GM21526 (cell line): Measurements from ENCODE around the gene NOX3.

ENCODE experiments used
- ATAC-seq: cut with Tn5 transposase; IDR thresholded peaks from one replicate; pipeline ENCODE4 v1.9.1; 2021; ENCODE audit warnings: moderate library complexity; ENCODE audit not compliant: unreplicated experiment, low FRiP score

Gene NOX3

GRCh38 chr6:155436981-155437749 lies 18.5 kb downstream of the NOX3 start:
- no peak for ATAC-seq

DNA sequence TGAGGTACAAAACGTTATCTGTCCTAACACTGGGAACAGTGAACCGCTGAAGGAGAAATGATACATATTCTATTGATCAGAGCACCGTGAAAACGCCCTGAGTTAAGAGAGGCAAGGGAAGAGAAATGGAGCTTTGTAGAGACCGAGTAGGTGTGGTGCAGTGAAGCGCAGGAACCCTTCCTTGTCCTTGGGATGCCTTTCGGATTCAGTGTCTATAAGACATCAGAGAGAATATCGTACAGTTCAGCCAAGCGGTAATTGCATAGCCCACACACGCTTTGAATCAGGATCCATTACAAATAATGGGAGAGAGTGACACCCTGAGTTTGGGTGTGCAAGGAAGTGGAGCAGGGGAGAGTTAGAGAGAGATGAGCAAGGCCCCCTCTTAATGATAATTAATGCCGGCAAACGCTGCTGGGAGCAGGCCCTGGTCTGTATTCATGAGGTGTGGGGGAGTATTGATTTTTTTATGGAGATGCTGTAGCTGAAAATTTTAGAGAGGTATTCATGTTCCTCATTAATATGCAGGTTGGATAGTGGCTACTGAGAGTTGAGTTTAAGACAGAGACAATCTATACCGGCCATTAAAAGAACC lies 20.7 kb downstream of the NOX3 start:
- ATAC-seq, result no peak

GRCh38 chr6:155434096-155434495 lies 21.5 kb downstream of the NOX3 start:
- ATAC-seq, result no peak

- no peak for ATAC-seq
Observed at GRCh38 chr6:155432293-155432692, 23.3 kb downstream of the NOX3 start.

DNA sequence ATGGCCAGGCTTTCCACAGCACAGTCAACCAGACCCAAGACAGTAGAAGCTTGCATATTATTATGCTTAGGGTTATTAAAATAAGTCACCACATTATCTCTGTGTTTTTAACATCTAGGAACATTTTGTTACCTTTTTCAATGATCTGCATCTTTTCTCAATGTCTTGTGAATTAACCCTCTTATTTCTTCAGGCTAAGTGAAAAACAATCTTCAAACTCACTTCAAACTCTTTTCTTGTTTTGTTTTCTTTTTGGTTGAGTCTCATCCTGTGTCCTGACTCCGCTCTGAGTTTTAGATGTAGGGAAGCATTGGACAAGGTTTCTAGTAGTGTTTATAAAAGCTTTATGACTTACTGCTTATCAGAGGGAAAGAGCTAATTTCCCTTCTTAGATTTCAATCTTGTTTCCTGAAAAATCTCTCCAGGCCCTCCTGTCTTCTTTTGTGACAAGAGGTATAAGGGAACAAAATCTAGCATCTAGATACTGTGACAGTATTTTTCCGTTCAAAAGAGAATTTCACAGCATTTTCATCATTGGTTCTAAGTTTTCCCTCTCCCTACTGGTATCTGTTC lies 26.2 kb downstream of the NOX3 start:
- no peak for ATAC-seq

- no peak for ATAC-seq
Observed at GRCh38 chr6:155426408-155426945, 29.2 kb downstream of the NOX3 start.

GRCh38 chr6:155424181-155424580 lies 31.5 kb downstream of the NOX3 start:
- ATAC-seq, result no peak

DNA sequence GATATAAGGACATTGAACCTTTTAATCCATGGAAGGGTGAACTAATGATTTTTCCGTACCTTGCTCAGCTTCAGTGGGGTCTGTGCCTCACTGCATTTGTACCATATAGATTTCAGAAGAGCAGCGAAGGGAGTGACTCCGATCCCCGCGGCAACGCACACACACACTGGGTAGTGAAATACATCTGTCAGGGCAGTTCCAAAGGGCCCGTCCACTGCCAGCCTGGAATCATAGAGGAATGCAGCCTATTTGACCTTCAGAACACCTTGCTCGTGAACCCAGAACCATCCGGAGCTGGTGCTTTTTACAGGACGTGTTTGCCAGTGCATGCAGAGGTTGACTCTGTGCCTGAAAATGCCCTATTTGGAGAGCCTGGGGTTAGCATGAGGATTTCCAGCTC lies 33.0 kb downstream of the NOX3 start:
- ATAC-seq, result no peak

DNA sequence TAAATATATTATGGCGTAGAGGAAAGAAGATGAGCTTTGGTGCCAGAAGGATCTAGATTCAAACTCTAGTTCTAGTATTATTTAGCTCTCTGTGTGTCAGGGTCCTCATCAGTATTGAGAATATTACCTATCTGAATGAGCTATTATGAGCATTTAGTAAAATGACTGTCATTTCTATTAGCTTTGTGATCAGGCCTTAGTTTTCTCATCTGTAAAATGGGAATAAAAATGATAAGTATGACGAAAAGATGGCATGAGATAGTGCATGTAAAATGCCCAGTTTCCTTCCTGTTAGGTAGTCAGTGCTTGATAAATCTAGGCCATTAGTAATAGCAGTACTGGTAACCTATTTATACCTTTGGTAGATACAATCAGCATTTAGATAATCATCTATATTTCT lies 35.1 kb downstream of the NOX3 start:
- no peak for ATAC-seq

- no peak for ATAC-seq
Observed at GRCh38 chr6:155419161-155419560, 36.5 kb downstream of the NOX3 start.

DNA sequence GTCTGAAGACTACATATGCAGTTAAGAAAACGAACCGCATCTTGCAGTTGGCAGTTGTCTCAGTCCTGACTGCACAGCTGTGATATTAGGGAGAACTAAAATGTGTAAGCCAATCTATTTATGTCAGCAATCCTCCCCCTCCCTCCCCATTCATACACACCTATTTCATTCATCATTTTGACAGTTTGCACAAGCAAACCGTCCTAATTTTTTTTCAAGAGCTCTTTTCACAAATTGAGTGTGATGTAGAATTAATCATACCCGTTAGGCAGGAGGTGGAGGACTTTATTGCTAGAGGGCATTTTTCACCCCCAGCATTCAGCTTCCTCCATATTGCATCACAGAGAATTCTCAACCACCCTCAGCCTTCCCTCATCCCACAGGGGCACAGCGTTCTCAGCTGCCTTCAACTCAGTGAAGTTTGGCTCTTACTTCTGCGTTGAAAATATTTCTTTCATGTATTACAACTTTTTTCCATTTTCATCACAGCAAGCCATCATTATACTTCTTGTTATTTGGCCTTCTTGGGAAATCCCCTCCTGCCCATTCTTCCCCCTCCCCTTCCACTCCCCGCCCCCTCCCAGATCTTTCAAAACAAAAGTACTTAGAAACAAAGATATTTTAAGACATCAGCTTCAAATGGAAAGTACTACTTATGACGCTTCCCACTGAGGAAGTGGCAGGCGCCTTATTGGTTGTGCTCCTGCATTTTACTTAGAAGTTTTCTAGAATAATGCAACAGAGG lies 37.5 kb downstream of the NOX3 start:
- ATAC-seq, result peak; percentile 49

GRCh38 chr6:155417454-155417853 lies 38.2 kb downstream of the NOX3 start:
- ATAC-seq, result no peak

GRCh38 chr6:155415953-155416352 lies 39.7 kb downstream of the NOX3 start:
- ATAC-seq, result no peak

- no peak for ATAC-seq
Observed at GRCh38 chr6:155414049-155414448, 41.6 kb downstream of the NOX3 start.

- no peak for ATAC-seq
Observed at GRCh38 chr6:155412335-155412734, 43.3 kb downstream of the NOX3 start.

DNA sequence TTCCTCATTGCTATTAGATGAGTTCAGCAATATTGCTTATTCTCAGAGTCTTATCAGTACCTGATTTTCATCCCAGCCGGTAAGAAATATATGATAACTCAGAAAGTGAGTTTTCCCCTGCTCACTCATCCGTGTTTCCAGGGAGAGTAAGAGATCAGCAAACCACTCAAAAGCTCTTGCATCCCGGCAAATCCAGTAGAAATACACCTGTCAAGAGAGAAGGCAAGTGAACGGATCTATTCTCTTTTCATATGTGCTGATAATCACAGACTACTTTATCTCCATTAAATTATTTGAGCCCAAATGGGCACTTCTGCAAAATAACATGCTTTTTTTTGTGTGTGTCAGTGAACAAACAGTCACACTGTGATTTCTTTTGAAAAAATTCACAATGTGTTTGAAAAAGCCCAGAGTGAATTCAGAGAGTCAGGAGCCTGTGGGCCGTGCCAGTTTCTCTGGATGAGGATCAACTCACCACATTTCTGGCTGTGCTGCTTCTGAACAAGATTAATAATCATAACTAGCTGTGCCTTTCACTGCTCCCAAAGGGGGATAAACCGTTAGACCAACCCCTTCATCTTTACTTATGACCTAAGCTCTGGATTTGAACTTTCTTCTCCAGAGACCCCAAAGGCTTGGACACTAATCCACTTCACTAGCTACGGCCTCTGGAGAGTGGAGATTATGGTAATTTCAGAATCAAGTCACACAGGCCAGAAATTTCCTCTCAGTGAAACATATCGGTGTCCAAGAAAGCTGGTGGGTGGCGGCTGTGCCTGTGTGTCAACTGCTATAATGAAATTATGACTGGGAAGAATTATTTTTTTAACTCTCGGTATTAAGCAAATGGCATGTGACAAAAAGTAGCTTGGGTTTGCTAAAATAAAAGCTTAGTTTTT lies 44.2 kb downstream of the NOX3 start:
- ATAC-seq, result no peak

GRCh38 chr6:155409391-155409790 lies 46.2 kb downstream of the NOX3 start:
- no peak for ATAC-seq

DNA sequence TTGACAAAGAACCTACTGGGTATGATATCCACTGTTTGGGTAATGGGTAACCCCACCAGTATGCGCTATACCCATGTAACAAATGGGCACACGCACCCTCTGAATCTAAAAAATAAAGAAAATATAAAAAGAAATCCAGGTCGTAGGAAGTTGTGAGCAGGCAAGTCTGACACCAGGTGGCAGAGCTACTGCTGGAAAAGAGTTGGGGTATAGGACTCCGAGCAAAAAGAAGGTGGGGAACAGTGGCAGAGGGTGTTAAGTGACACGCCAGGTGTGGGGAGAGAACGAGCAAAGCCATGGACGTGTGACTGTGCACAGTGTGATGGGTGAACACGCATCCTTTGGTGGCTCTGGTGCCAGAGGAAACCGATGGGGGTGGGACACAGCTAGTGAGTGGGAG lies 46.7 kb downstream of the NOX3 start:
- no peak for ATAC-seq

- ATAC-seq, result no peak
Observed at GRCh38 chr6:155408231-155408630, 47.4 kb downstream of the NOX3 start.

DNA sequence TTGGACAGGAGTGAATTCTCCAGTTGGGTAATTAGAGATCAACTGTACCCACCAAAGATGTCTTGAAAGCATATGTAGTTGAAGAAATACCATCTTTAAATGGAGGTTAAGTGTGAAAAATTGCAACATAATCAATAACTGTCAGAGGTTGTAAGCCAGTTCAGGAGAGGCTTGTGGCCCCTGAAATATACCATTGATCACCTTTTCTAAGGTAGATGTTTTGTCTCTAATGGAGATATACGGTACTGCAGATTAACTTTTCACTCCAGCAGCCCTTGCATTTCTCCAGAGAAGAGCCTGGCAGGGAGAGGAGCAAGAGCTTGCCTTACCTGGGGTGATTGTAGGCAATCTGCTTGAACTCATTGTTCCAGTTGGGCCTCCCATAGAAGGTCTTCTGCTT lies 48.8 kb downstream of the NOX3 start:
- no peak for ATAC-seq
